ENCODE results near the gene UBE2S.
"Not testable (repeated sequence)": the region's sequence is repeated elsewhere in the genome, so short reads cannot be mapped to it uniquely, and the experiment has no call there.

UBE2S gene

DNA sequence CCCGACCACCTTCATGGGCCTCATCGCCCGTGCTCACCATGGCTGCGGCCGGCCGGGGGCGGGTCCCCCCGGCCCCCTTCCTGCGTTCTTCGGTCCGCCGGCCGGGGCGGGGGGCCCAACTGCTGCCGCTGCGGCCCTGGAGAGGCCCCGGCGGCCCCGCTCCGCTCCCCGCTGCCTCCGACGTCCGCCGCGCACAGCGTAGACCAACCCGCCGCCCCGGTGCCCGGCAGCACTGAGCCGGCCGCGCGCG lies at the start of gene UBE2S:
Gene UBE2S, minus strand, starts transcription at position 239 of the 250 bp plus-strand sequence. Its CDS starts 199 bp downstream, at position 40.
- H3K9ac ChIP-seq (ENCODE audit: low read depth, low read length), result peak within 1 kb of the TSS; percentile 89
- not testable (repeated sequence) for H3K9me3 ChIP-seq (ENCODE audit: control insufficient read depth, insufficient read depth, low read length); H3K27me3 ChIP-seq (ENCODE audit: control insufficient read depth, insufficient read depth, low read length); H3K4me1 ChIP-seq (ENCODE audit: control insufficient read depth, insufficient read depth, low read length)
- peak within 1 kb of the TSS; percentile 73 for H3K4me3 ChIP-seq (ENCODE audit: low read depth, low read length)
- peaks cover 37% of the 10 kb centered on the region for H3K36me3 ChIP-seq (ENCODE audit: control insufficient read depth, insufficient read depth, low read length)

DNA sequence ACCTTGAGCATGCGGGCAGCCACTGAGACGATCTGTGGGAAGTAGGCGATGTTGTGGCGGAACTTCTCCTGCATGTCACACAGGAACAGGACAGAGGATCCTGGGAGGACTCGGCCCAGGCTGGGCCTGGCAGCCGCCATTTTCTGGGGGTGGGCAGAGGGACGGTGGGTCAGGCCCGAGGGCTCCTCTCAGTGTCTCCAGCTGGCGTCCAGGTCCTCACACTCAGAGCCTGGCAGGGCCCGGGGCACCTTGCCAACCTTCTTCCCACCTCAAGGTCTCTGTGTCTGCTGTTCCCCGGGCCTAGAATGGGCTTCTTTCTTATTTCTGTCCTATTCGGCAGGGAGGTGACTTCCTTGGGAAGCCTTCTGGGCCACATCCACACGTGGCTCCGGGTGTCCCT lies 48.8 kb upstream of the UBE2S start:
- H3K4me1 ChIP-seq (ENCODE audit: control insufficient read depth, insufficient read depth, low read length), result peaks cover 6% of the 10 kb centered on the region

DNA sequence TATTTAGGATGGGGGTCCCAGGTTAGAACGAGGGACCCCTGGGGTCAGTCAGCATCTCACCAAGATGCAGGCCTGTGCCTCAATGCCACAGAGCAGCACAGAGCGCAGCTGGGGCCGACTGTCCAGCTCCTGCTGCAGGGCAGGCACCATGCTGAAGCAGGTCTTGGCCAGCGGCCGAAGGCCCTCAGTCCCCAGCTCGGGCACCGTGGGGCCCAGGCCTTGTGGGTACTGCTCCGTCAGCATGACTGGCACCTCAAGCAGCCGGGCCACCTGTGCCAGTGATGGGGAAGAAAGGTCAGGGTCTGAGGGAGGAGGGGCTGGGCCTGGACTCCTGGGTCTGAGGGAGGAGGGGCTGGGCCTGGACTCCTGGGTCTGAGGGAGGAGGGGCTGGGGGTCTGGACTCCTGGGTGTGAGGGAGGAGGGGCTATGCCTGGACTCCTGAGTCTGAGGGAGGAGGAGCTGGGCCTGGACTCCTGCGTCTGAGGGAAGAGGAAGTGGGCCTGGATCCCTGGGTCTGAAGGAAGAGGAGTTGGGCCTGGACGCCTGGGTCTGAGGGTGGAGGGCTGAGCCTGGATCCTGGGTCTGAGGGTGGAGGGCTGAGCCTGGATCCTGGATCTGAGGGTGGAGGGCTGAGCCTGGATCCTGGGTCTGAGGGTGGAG lies 48.1 kb upstream of the UBE2S start:
- no peak overlapping the region for H3K9ac ChIP-seq (ENCODE audit: low read depth, low read length)
- H3K4me3 ChIP-seq (ENCODE audit: low read depth, low read length), result no peak overlapping the region
- H3K27me3 ChIP-seq (ENCODE audit: control insufficient read depth, insufficient read depth, low read length), result peaks cover 12% of the 10 kb centered on the region
- peaks cover 6% of the 10 kb centered on the region for H3K4me1 ChIP-seq (ENCODE audit: control insufficient read depth, insufficient read depth, low read length)
- no peaks in the 10 kb centered on the region for H3K9me3 ChIP-seq (ENCODE audit: control insufficient read depth, insufficient read depth, low read length)
- peaks cover 16% of the 10 kb centered on the region for H3K36me3 ChIP-seq (ENCODE audit: control insufficient read depth, insufficient read depth, low read length)

More for the DNA sequence above, 48.8 kb upstream of the UBE2S start:
- Histone ChIP-seq H3K9ac (ENCODE audit: low read depth, low read length) (no peak overlapping the region), H3K4me3 (ENCODE audit: low read depth, low read length) (no peak overlapping the region), H3K36me3 (ENCODE audit: control insufficient read depth, insufficient read depth, low read length) (peaks cover 16% of the 10 kb centered on the region), H3K27me3 (ENCODE audit: control insufficient read depth, insufficient read depth, low read length) (peaks cover 9% of the 10 kb centered on the region), H3K9me3 (ENCODE audit: control insufficient read depth, insufficient read depth, low read length) (no peaks in the 10 kb centered on the region)

DNA sequence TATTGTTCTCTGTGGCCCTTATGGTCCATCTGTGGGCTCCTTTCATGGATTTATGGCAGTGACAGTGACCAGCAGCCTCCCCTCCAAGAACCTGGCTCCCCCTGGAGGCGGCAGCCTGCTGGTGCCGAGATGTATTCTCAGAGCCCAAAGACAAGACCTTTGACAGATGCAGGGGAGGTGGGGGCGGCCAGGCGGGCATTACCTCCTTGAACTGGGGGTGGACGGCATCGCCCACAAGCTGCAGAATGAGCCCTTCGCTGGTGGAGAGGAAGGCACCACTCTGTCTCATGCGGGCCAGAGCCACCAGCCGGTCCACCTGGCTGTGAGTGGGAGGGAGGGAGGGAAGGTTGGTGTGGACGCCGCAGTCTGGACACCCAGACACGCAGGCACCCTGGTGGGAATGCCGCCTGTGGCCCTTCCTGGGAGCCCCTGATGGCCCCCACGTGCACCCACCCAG lies 47.2 kb upstream of the UBE2S start:
- H3K27me3 ChIP-seq (ENCODE audit: control insufficient read depth, insufficient read depth, low read length), result peaks cover 20% of the 10 kb centered on the region
- no peak overlapping the region for H3K9ac ChIP-seq (ENCODE audit: low read depth, low read length)
- peaks cover 2% of the 10 kb centered on the region for H3K4me1 ChIP-seq (ENCODE audit: control insufficient read depth, insufficient read depth, low read length)
- H3K36me3 ChIP-seq (ENCODE audit: control insufficient read depth, insufficient read depth, low read length), result peaks cover 16% of the 10 kb centered on the region
- no peak overlapping the region for H3K4me3 ChIP-seq (ENCODE audit: low read depth, low read length)
- no peaks in the 10 kb centered on the region for H3K9me3 ChIP-seq (ENCODE audit: control insufficient read depth, insufficient read depth, low read length)

DNA sequence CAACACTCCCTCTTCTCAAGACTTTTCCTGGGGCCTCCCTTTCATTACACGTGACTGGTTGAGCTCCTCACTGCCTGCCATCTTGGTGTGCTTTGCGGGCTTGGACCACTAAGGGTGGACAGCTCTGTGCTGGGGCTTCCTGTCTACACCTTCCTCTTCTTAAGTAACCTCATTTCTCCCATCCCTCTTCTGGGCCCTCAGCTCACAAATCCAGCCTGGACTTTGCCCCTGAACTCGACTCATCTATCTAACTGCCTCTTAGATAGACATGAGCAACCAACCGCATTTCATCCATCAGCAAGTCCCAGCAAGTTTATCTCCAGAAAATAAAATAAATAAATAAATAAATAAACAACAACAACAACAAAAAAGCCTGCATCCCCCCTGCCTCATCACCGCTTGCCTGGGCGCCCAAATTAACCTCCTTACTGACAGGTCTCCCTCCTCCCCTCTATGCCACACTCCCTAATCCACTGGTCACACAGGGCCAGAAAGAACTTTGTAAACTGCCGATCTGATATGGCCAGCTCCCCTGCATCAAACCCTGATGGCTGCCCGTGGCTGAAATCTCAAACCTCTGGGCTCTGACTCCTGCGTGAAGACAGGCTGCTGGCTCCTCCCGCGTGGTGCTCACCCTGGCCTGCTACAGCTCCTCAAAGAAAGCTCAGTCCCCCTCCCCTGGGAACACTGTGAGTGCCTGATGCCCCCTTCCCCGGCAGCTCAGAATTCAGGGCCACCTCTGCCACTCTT lies 46.1 kb upstream of the UBE2S start:
- Histone ChIP-seq H3K4me1 (ENCODE audit: control insufficient read depth, insufficient read depth, low read length) (no peaks in the 10 kb centered on the region), H3K9ac (ENCODE audit: low read depth, low read length) (no peak overlapping the region), H3K36me3 (ENCODE audit: control insufficient read depth, insufficient read depth, low read length) (peaks cover 16% of the 10 kb centered on the region), H3K9me3 (ENCODE audit: control insufficient read depth, insufficient read depth, low read length) (no peaks in the 10 kb centered on the region), H3K27me3 (ENCODE audit: control insufficient read depth, insufficient read depth, low read length) (peaks cover 32% of the 10 kb centered on the region), H3K4me3 (ENCODE audit: low read depth, low read length) (no peak overlapping the region)

DNA sequence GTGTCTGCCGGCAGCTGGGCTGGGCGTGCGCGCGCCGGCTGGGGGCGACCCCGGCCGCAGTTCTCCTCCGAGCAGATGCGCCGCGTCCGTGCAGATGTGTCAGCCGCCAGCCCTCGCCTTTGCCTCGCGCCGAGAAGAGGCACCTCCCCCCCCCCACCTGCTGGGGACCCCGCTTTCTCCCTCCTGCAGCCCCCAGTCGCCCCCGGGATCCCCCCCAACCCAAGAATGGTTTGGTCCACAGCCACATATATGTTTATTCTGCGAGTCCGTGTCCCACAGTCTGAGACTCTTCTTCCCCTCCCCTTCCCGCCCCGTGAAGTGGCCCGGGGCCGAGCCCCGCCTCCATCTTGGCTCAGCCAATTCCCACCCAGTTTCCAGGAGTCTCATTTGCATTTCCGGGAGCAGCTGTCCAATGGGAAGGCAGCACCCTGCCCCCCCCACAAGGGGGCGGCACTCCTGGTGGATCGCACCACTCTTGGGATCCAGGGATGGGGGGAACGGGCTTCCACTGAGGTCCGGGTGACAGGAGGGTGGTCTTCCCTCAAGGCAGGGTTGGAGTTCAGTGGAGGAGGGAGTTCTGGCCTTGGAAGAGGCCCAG lies 45.3 kb upstream of the UBE2S start:
- Histone ChIP-seq H3K27me3 (ENCODE audit: control insufficient read depth, insufficient read depth, low read length) (peaks cover 40% of the 10 kb centered on the region), H3K4me3 (ENCODE audit: low read depth, low read length) (peak overlapping the region; percentile 47), H3K9ac (ENCODE audit: low read depth, low read length) (no peak overlapping the region)

DNA sequence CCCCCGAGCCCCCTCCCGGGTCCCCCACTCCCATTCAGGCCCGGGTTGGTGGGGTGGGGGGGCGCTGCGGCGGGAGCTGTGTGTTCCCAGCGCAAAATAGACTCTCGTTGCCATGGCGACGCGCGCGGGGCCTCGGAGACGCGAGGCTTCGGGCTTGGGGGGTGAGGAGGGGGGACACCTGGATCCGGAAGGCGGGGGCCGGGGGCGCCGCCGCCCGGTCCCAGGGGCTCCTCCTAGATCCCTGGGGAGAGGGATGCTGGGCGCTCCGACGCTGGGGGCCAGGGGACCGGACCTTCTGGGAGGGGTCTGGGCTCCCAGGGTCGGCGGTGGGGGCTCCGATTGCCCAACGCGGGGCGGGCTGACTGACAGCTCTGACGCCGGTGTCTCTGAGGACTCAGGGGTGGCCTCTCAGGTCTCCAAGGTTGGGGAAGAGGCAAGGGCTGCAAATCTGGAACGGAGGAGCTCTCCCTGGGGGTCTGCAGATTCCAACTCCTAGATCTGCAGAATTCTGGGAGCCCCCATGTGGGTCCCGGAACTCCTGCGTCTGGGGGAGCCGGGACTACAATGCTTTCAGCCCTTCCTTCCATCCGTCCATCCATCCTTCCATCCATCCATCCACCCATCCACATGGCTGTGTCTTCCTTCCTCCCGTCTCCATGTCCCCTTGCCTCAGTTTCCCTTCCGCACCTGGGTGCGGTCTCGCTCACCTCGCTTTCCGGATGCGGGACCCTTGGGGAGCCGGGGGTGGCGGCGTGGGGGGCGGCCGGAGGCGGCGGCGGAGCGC lies 44.6 kb upstream of the UBE2S start:
- peaks cover 47% of the 10 kb centered on the region for H3K27me3 ChIP-seq (ENCODE audit: control insufficient read depth, insufficient read depth, low read length)
- no peaks in the 10 kb centered on the region for H3K9me3 ChIP-seq (ENCODE audit: control insufficient read depth, insufficient read depth, low read length)
- H3K36me3 ChIP-seq (ENCODE audit: control insufficient read depth, insufficient read depth, low read length), result peaks cover 16% of the 10 kb centered on the region
- no peaks in the 10 kb centered on the region for H3K4me1 ChIP-seq (ENCODE audit: control insufficient read depth, insufficient read depth, low read length)
- H3K9ac ChIP-seq (ENCODE audit: low read depth, low read length), result no peak overlapping the region
- H3K4me3 ChIP-seq (ENCODE audit: low read depth, low read length), result peak overlapping the region; percentile 47

More for the DNA sequence above, 45.3 kb upstream of the UBE2S start:
- no peaks in the 10 kb centered on the region for H3K4me1 ChIP-seq (ENCODE audit: control insufficient read depth, insufficient read depth, low read length)
- H3K36me3 ChIP-seq (ENCODE audit: control insufficient read depth, insufficient read depth, low read length), result peaks cover 16% of the 10 kb centered on the region
- H3K9me3 ChIP-seq (ENCODE audit: control insufficient read depth, insufficient read depth, low read length), result no peaks in the 10 kb centered on the region

DNA sequence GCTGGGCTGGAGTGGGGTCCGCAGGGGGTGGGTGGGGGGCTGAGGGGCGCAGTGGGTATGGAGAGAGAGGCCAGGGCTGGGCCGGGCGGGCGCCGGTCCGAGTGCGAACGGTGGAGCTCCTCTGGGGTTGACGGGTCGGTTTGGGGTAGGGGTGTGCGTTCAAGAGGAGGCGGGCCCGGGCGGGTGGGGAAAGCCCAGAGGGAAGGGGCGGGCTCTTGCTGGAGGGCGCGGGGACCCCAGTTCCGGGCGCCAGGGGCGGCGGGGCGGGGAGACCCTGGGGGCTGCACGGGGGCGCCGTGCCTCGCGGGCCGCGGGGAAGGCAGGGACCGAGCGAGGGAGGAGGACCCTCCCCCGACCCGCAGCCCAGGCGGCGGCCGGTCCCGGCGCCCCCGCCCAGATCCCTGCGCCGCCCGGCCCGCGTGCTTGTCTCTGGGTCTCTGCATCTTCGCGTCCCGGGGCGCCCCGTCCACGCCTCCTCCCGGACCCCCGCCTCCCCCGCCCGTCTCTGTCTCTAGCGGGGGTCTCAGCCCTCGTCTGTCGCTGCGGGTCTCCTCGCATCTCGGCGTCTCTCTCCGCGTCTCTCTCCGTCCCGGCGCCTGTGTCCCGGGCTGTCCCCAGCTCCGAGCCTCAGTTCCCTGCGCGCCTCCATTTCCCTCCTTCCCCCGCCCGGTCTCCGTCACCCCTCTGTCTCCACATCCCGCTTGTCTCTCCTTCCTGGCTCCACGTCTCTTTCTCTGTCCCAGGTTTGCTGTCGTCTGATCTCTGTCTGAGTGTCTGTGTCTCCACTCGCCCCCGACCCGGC lies 43.8 kb upstream of the UBE2S start:
- peaks cover 55% of the 10 kb centered on the region for H3K27me3 ChIP-seq (ENCODE audit: control insufficient read depth, insufficient read depth, low read length)
- peak overlapping the region; percentile 47 for H3K4me3 ChIP-seq (ENCODE audit: low read depth, low read length)
- no peaks in the 10 kb centered on the region for H3K4me1 ChIP-seq (ENCODE audit: control insufficient read depth, insufficient read depth, low read length)
- no peak overlapping the region for H3K9ac ChIP-seq (ENCODE audit: low read depth, low read length)
- H3K9me3 ChIP-seq (ENCODE audit: control insufficient read depth, insufficient read depth, low read length), result no peaks in the 10 kb centered on the region
- peaks cover 11% of the 10 kb centered on the region for H3K36me3 ChIP-seq (ENCODE audit: control insufficient read depth, insufficient read depth, low read length)

DNA sequence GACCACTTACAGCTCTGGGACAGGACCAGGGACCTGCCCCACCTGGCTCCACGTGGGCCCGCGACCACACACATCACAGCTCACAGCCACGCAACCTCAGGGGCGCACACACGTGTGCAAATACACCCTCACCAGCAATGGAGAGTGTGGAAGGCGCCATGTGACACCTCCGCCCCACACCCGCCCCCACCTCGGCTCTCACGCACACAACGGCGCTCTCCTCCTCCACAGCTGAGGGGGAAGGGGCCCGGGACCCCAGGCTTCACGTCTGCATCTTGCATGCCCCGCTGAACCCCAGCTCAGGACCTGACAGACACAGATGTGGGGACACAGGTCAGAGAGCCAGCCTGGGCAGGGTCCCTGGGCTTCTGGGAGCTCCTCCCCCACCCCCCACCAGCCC lies 41.9 kb upstream of the UBE2S start:
- Histone ChIP-seq H3K4me3 (ENCODE audit: low read depth, low read length) (no peak overlapping the region), H3K36me3 (ENCODE audit: control insufficient read depth, insufficient read depth, low read length) (peaks cover 4% of the 10 kb centered on the region), H3K9ac (ENCODE audit: low read depth, low read length) (no peak overlapping the region), H3K4me1 (ENCODE audit: control insufficient read depth, insufficient read depth, low read length) (no peaks in the 10 kb centered on the region), H3K27me3 (ENCODE audit: control insufficient read depth, insufficient read depth, low read length) (peaks cover 71% of the 10 kb centered on the region), H3K9me3 (ENCODE audit: control insufficient read depth, insufficient read depth, low read length) (no peaks in the 10 kb centered on the region)

DNA sequence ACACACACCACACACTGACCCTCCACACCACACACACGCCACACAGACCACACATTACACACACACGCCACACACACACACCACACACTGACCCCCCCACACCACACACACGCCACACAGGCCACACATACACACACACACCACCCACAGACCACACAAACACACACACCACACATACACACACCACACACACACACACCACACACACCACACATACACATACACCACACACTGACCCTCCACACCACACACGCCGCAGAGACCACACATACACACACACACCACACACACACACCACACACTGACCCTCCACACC lies 40.5 kb upstream of the UBE2S start:
- H3K27me3 ChIP-seq (ENCODE audit: control insufficient read depth, insufficient read depth, low read length), result peaks cover 85% of the 10 kb centered on the region
- not testable (repeated sequence) for H3K36me3 ChIP-seq (ENCODE audit: control insufficient read depth, insufficient read depth, low read length); H3K9ac ChIP-seq (ENCODE audit: low read depth, low read length); H3K4me1 ChIP-seq (ENCODE audit: control insufficient read depth, insufficient read depth, low read length); H3K9me3 ChIP-seq (ENCODE audit: control insufficient read depth, insufficient read depth, low read length); H3K4me3 ChIP-seq (ENCODE audit: low read depth, low read length)
